Measurements from ENCODE around the gene ABHD8. TPM values are rescaled to one million over a fixed set of nuclear protein-coding genes. Genes with fewer than 3 reads are reported as not detected.
A peak's percentile ranks its signal among the peaks of the same experiment; 100 is the strongest.

Gene ABHD8, protein sequence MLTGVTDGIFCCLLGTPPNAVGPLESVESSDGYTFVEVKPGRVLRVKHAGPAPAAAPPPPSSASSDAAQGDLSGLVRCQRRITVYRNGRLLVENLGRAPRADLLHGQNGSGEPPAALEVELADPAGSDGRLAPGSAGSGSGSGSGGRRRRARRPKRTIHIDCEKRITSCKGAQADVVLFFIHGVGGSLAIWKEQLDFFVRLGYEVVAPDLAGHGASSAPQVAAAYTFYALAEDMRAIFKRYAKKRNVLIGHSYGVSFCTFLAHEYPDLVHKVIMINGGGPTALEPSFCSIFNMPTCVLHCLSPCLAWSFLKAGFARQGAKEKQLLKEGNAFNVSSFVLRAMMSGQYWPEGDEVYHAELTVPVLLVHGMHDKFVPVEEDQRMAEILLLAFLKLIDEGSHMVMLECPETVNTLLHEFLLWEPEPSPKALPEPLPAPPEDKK
- polyA plus RNA-seq (2012; ENCODE audit: missing spikeins) = 1.2 TPM

DNA sequence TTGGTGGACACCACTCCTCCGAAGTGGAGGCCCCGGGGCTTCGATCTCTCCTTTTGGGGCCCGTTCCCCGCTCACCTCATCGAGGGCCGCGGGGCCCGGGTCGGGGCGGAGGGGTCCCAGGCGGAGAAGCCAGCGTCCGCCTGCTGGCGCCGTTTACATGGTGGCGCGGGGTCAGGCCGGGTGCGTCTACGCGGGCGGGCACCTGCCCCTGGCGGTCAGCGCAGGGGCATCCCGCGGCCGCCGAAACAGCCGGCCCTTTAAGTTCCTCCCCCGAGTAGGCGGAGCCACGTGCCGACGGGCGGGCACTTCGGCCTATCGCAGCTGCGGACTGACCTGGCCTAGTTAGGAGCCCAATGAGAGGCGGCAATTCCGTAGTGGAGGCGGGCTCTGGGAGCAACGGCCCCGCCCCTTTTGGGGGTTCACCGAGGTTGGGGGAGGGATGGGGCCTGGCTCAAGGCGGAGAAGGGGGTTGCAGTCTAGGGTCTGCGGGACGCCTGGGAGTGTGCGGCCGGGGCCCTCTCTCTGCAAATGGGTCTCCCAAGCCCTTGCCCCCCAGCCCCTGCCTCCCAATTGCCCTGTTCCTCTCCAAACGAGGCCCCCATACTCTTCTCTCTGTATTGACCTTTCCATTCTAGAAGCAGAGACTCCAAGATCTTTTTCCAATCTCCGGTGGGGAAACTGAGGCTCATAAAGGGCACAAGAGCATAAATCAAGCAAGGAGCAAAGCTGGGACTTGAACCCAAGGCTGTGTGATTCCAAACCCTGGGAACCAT lies at the start of gene ABHD8:
Gene ABHD8 (minus strand): TSS at position 259 of the 773 bp plus-strand sequence. CDS start 1,809 bp downstream, outside the sequence.
- peak; percentile 92 for FAIRE-seq
- TF ChIP-seq TAF1 (IDR thresholded peaks at IDR 0.05; ENCODE audit: borderline replicate concordance, low read depth, low read length) (no peak), POLR2AphosphoS5 (IDR thresholded peaks at IDR 0.05; ENCODE audit: low read depth, low read length) (no peak), POLR2A (IDR thresholded peaks at IDR 0.05; ENCODE audit: low read depth, low read length) (no peak; the same call in 1 of the 2 replicates)
- DNase-seq (ENCODE audit: insufficient read length) = peak; percentile 91

GRCh38 chr19:17352608-17353280 lies 49.5 kb upstream of the ABHD8 start:
- TF ChIP-seq POLR2A (IDR thresholded peaks at IDR 0.05; ENCODE audit: low read depth, low read length) (no peak), TAF1 (IDR thresholded peaks at IDR 0.05; ENCODE audit: borderline replicate concordance, low read depth, low read length) (no peak), POLR2AphosphoS5 (IDR thresholded peaks at IDR 0.05; ENCODE audit: low read depth, low read length) (no peak)
- DNase-seq (ENCODE audit: insufficient read length) = no peak
- FAIRE-seq = no peak

DNA sequence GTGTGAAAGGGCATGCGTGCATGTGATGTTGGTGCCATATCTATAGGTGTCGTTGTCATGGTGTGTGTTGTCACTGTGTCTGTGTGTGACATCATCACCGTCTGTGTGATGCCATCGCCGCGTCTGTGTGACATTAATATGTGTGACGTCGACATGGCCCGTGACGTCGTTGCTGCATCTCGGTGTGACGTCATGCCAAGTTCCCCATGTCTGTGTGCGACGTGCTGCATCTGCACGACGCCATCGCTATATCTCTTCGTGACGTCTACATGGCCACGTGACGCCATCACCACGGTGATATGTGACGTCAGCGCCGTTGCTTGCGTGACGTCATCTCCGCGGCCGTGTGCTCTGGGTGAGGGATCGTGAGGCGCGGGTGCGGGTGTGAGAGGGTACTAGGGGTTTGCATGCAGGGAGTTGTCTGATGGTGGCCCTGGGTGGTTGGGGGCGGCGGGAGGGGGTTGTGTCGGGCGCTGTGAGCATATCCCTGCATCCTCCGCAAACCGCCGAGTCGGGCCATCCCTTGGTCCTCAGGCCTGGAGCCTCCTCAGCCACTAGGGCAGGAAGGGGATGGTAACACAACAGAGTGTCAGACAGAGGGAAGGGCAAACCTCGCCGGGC lies 48.7 kb upstream of the ABHD8 start:
- TF ChIP-seq TAF1 (IDR thresholded peaks at IDR 0.05; ENCODE audit: borderline replicate concordance, low read depth, low read length) = no peak
- no peak for TF ChIP-seq POLR2A (IDR thresholded peaks at IDR 0.05; ENCODE audit: low read depth, low read length)
- no peak for TF ChIP-seq POLR2AphosphoS5 (IDR thresholded peaks at IDR 0.05; ENCODE audit: low read depth, low read length)
- FAIRE-seq (peak; percentile 44), DNase-seq (ENCODE audit: insufficient read length) (no peak)

- TF ChIP-seq POLR2A (IDR thresholded peaks at IDR 0.05; ENCODE audit: low read depth, low read length) (no peak), POLR2AphosphoS5 (IDR thresholded peaks at IDR 0.05; ENCODE audit: low read depth, low read length) (no peak), TAF1 (IDR thresholded peaks at IDR 0.05; ENCODE audit: borderline replicate concordance, low read depth, low read length) (no peak)
- FAIRE-seq (no peak), DNase-seq (ENCODE audit: insufficient read length) (no peak)
These were observed 45.5 kb upstream of the ABHD8 start for GRCh38 chr19:17348700-17349099.

DNA sequence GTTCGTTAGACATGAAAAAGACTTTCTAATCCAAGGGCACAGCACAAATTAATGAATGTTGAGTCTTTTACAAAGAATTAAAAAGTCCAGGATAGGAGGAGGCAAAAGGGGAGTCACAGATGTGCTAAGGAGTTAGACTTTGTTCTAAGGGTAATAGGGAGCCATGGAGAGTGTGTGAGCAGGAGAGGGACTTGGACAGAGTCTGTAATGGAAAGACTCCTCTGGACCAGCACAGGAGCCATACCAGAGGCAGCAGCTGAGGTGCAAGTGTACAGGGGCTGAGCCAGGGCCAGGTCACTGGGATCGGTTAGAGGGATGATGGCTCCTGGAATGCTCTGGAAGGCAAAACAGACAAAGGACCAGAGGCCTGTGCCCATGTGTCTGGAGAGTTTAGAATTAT lies 44.7 kb upstream of the ABHD8 start:
- FAIRE-seq (no peak), DNase-seq (ENCODE audit: insufficient read length) (no peak)
- TF ChIP-seq TAF1 (IDR thresholded peaks at IDR 0.05; ENCODE audit: borderline replicate concordance, low read depth, low read length) (no peak), POLR2AphosphoS5 (IDR thresholded peaks at IDR 0.05; ENCODE audit: low read depth, low read length) (no peak), POLR2A (IDR thresholded peaks at IDR 0.05; ENCODE audit: low read depth, low read length) (no peak)

- DNase-seq (ENCODE audit: insufficient read length) (no peak), FAIRE-seq (no peak)
- TF ChIP-seq POLR2AphosphoS5 (IDR thresholded peaks at IDR 0.05; ENCODE audit: low read depth, low read length) (no peak), TAF1 (IDR thresholded peaks at IDR 0.05; ENCODE audit: borderline replicate concordance, low read depth, low read length) (no peak), POLR2A (IDR thresholded peaks at IDR 0.05; ENCODE audit: low read depth, low read length) (no peak)
These were observed 44.1 kb upstream of the ABHD8 start for GRCh38 chr19:17347361-17347760.

GRCh38 chr19:17346109-17346671 lies 43.0 kb upstream of the ABHD8 start:
- TF ChIP-seq POLR2A (IDR thresholded peaks at IDR 0.05; ENCODE audit: low read depth, low read length) (no peak), POLR2AphosphoS5 (IDR thresholded peaks at IDR 0.05; ENCODE audit: low read depth, low read length) (no peak), TAF1 (IDR thresholded peaks at IDR 0.05; ENCODE audit: borderline replicate concordance, low read depth, low read length) (no peak)
- FAIRE-seq (peak; percentile 98), DNase-seq (ENCODE audit: insufficient read length) (peak; percentile 88)

- TF ChIP-seq POLR2AphosphoS5 (IDR thresholded peaks at IDR 0.05; ENCODE audit: low read depth, low read length) (no peak), TAF1 (IDR thresholded peaks at IDR 0.05; ENCODE audit: borderline replicate concordance, low read depth, low read length) (no peak), POLR2A (IDR thresholded peaks at IDR 0.05; ENCODE audit: low read depth, low read length) (no peak)
- no peak for DNase-seq (ENCODE audit: insufficient read length)
- FAIRE-seq = no peak
These were observed 38.6 kb upstream of the ABHD8 start for GRCh38 chr19:17341845-17342244.

GRCh38 chr19:17341386-17341785 lies 38.2 kb upstream of the ABHD8 start:
- FAIRE-seq (no peak), DNase-seq (ENCODE audit: insufficient read length) (no peak)
- no peak for TF ChIP-seq POLR2AphosphoS5 (IDR thresholded peaks at IDR 0.05; ENCODE audit: low read depth, low read length)
- TF ChIP-seq TAF1 (IDR thresholded peaks at IDR 0.05; ENCODE audit: borderline replicate concordance, low read depth, low read length) = no peak
- TF ChIP-seq POLR2A (IDR thresholded peaks at IDR 0.05; ENCODE audit: low read depth, low read length) = no peak

DNA sequence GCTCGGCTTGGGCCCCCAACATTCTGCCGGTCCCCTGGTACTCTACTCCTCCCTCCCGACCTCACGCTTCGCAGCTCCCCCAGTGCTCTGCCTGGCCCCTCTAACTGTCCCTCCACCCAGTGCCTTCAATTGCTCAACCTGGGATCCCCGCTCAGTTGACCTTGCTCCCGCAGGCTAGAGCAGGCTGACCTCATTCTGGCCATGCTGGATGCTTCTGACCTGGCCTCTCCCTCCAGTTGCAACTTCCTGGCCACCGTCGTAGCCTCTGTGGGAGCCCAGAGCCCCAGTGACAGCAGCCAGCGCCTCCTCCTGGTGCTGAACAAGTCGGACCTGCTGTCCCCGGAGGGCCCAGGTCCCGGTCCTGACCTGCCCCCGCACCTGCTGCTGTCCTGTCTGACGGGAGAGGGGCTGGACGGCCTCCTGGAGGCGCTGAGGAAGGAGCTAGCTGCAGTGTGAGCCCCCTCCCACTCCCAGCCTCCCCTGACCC lies 37.7 kb upstream of the ABHD8 start:
- FAIRE-seq (no peak), DNase-seq (ENCODE audit: insufficient read length) (no peak)
- TF ChIP-seq POLR2A (IDR thresholded peaks at IDR 0.05; ENCODE audit: low read depth, low read length) = no peak
- TF ChIP-seq POLR2AphosphoS5 (IDR thresholded peaks at IDR 0.05; ENCODE audit: low read depth, low read length) = no peak
- no peak for TF ChIP-seq TAF1 (IDR thresholded peaks at IDR 0.05; ENCODE audit: borderline replicate concordance, low read depth, low read length)

All from GM12892 (cell line).